Stimulated activated CD8-positive, alpha-beta memory T cell treated with anti-CD3 and anti-CD28 coated beads, Interleukin-7, amount 100 ng/mL, for 24 hours (primary cell): ENCODE measurements around the gene TFAP2C.
"Not testable (repeated sequence)": the region's sequence is repeated elsewhere in the genome, so short reads cannot be mapped to it uniquely, and the experiment has no call there.

ENCODE experiments used
- DNase-seq: peaks from one replicate; pipeline ENCODE4 v3.0.0-alpha.2; 2020; ENCODE audit warnings: low read depth

Gene TFAP2C

DNA sequence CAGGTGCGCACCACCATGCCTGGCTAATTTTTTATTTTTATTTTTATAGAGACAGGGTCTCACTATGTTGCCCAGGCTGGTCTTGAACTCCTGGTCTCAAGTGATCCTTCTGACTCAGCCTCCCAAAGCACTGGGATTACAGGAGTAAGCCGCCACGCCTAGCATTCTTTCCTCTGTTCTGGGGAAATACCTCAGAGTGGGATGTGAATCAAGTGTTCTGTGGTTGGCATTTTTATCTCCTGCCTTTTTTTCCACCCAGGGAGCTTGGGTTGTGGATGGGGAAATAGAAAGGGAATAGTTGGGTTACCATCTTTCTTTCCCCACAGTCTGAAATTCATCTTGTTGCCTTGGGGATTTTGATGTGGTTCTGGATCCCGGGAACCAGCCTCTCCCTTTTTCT is 24.1 kb downstream of the TFAP2C start:
- DNase-seq = no peak

DNA sequence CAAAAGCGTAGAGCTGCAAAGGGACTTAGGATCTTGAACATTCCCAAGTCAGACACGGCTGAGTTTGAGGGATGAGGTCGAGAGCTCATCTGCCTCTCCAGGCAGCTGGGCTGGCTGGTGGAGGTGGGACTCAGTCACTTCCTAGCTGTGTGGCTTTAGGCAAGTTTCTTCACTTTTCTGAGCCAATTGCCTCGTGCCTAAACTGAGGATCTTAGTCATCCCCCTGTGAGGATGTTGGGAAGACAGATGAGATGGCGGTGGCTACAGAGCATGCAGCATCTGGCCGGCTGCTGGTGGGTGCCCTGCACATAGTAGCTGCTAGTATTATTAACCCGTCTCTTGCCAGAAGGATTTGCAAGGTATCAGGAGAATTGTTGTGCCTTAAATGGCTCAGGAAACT is 27.5 kb downstream of the TFAP2C start:
- DNase-seq = no peak

GRCh38 chr20:56657879-56658278 is 28.8 kb downstream of the TFAP2C start:
- DNase-seq = no peak

- DNase-seq = not testable (repeated sequence)
Observed at GRCh38 chr20:56658341-56658947, 29.3 kb downstream of the TFAP2C start.

GRCh38 chr20:56663660-56664059 is 34.6 kb downstream of the TFAP2C start:
- no peak for DNase-seq

DNA sequence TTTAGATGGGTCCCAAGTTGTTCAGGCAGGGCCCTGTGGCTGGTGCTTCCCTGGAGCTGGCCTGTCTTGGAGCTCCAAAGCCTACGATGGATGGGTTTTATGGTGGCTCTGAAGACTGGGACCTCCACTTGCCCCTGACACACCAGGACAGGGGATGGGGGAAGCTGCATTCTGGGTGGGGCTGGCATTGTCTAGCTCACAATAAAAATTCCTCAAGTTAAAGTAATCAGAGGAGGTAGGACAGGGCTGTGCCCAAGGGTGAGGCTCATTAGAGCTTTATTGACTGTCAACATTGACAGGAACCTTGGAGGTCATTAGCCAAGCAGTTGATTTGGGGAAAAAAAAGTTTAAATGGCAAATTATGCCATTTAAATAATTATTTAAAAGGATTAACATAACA is 35.7 kb downstream of the TFAP2C start:
- no peak for DNase-seq

DNA sequence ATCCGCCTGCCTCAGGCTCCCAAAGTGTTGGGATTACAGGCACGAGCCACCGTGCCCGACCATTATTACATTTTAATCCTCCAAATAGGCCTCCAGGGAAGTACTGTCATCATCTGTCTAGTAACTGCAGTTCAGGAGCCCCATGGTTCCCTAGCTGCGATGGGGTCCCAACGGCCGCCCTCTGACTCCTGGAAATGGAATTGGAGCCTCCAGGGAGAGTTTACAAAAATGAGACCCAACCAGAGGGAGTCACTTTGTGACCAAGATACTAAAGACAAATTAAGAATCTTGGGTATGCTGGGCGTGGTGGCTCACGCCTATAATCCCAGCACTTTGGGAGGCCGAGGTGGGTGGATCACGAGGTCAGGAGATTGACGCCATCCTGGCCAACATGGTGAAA is 36.7 kb downstream of the TFAP2C start:
- no peak for DNase-seq

DNA sequence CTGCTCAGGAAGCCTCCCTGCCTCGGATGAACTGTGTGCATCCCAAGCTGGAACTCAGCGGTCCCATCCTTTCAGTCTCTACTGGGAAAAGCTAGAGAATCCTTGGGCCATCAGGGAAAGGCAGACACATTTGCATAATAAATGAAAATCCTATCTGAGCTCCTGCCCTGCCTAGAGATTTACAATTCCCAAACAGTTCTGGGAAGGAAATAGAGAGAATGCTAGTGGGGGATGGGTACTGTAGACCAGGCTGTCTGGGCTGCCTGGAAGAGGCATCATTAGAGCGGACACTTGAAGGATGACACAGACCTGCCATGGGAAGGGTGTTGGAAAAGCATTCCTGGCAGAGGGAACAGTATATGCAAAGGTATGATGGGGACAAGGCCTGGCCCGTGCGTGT is 44.3 kb downstream of the TFAP2C start:
- DNase-seq = no peak

DNA sequence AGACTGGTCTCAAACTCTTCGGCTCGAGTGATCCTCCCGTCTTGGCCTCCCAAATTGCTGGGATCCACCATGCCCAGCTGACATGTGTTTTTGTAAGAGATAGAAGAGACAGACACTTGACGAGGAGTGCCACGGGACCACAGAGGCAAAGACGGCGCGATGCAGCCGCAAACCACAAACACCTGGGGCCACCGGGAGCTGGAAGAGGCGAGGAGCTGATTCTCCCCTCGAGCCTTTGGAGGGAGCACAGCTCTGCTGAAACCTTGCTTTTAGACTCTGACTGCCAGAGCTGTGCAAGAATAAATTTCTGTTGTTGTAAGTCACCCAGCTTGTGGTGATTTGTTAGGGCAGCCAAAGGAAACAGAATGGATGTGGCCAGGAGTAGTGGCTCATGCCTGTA is 46.9 kb downstream of the TFAP2C start:
- DNase-seq = no peak

- no peak for DNase-seq
Observed at GRCh38 chr20:56676679-56677078, 47.6 kb downstream of the TFAP2C start.

DNA sequence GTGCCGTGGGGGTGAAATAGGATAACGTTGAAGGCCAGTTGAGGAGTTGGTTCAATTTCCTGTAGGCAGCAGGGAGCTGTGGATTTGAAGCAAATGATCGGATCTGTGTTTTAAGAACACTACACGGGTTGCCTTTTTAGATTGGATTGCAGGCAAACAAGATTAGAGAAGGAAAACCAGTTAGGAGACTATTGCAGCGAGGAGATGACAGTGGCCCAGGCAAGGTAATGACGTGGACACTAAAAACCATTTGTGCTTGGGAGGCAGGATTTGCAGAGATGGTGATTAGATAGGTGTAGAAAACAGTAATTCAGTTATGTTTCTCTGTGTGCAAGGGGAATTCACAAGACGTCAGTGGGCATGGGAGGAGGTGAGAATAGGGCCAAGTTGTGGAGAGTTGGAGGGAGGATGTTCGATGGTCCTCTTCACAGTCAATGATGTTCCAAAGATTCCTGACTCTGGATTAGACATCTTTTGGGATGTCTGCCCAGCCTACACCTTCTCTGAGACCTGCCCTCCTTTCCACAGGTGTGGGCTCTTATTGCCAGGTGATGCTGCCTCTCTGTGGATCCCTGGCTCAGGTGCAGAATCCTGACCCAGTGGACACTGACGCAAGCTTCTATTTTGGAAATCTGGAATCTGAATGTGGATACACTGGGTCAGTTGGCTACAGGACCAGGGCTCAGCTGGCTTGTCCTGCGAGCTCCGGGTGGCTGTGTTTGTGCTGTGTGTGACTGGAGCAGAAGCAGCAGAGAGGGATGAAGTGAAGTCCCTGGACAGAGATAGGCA is 54.2 kb downstream of the TFAP2C start:
- DNase-seq = no peak

DNA sequence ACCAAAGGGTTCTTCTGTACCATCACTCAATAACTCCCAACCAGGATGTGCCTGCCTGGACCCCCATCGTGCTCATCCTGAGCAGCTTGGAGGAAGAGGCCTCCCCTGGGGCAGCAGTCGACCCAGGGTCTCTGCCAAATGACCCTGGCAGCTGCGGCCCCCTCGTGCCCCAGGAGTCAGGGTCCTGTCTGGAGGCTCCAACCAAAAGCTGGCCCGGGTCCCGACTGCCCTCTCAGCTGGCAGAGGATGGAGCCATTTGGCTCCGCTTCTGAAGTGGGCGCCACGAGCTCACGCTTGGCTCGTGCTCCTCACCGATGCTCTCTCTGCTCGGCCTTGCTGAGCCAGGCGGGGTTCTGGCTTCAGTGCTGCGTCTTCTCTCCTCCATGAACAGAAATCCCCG is 56.8 kb downstream of the TFAP2C start:
- DNase-seq = no peak

GRCh38 chr20:56687061-56687460 is 58.0 kb downstream of the TFAP2C start:
- DNase-seq = no peak

DNA sequence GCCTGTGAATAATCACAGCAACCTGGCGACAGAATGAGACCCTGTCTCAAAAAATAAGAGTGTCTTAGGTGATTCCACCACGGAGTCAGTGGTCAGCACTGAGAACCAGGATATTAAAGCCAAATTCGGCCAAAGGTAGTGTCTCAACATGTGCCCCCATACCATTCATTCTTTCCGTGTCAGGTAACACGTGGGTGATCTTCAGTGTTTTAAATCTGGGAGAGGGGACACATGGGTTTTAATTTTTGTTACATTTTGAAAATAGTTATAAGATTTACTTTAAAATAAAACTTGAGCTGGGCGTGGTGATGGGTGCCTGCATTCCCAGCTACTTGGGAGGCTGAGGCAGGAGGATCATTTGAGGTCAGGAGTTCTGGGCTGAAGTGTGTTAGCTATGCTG is 59.0 kb downstream of the TFAP2C start:
- DNase-seq = no peak
